ENCODE data around the gene TROAP.
"Not testable (repeated sequence)": the region's sequence is repeated elsewhere in the genome, so short reads cannot be mapped to it uniquely, and the experiment has no call there.

Gene TROAP, protein sequence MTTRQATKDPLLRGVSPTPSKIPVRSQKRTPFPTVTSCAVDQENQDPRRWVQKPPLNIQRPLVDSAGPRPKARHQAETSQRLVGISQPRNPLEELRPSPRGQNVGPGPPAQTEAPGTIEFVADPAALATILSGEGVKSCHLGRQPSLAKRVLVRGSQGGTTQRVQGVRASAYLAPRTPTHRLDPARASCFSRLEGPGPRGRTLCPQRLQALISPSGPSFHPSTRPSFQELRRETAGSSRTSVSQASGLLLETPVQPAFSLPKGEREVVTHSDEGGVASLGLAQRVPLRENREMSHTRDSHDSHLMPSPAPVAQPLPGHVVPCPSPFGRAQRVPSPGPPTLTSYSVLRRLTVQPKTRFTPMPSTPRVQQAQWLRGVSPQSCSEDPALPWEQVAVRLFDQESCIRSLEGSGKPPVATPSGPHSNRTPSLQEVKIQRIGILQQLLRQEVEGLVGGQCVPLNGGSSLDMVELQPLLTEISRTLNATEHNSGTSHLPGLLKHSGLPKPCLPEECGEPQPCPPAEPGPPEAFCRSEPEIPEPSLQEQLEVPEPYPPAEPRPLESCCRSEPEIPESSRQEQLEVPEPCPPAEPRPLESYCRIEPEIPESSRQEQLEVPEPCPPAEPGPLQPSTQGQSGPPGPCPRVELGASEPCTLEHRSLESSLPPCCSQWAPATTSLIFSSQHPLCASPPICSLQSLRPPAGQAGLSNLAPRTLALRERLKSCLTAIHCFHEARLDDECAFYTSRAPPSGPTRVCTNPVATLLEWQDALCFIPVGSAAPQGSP

GRCh38 chr12:49322708-49323523 is at the start of gene TROAP:
TROAP (plus strand) TSS chr12:49323255; CDS start chr12:49323609, 354 bp downstream.
- DNase-seq (ENCODE audit: low spot score) = peak; percentile 99

DNA sequence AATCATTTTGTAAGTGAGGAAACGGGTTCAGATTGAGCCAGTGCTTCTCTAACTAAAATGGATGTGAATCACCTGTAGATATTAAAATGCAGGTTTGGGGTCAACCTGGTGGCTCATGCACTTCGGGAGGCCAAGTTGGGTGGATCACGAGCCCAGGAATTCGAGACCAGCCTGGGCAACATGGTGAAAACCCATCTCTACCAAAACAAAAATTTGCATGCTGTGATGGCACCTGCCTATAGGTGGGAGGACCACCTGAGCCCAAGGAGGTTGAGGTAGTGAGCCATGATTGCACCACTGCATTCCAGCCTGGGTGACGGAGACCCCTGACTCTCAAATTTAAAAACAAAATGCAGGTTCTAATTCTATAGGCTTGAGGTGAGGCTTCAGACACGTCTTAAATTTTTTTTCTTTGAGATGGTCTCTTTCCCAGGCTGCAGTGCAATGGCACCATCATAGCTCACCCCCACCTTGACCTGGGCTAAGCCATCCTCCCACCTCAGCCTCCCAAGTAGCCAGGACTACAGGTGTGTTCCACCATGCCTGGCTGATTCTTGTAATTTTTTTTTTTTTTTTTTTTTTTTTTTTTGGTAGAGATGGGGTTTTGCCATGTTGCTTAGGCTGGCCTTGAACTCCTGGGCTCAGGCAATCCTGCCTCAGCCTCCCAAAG is 49.2 kb upstream of the TROAP start:
- DNase-seq (ENCODE audit: low spot score) = no peak

GRCh38 chr12:49274396-49275069 is 48.5 kb upstream of the TROAP start:
- DNase-seq (ENCODE audit: low spot score) = no peak

- no peak for DNase-seq (ENCODE audit: low spot score)
Observed at GRCh38 chr12:49276304-49277290, 46.5 kb upstream of the TROAP start.

- no peak for DNase-seq (ENCODE audit: low spot score)
Observed at GRCh38 chr12:49277466-49277865, 45.6 kb upstream of the TROAP start.

DNA sequence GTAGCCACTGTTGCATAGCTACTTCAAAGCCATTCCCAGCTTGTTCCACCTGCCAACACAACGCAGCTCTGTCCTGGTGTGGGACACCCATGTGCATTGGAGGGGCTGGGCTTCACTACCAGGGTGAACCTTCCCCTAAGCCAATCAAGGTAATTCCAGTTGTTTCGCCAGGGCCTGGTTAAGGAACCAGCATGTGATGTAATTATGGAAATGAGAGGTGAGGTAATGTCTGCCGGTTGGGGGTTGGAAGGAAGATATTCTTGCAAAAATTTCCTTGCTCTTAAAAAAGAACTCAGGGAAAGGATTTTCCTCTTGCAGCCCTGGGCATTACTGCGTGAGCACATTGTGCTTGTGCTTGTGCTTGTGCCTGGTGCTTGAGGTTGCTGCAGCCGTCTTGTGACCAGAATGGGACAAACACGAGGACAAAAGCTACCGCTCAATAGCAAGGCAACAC is 43.3 kb upstream of the TROAP start:
- DNase-seq (ENCODE audit: low spot score) = no peak

DNA sequence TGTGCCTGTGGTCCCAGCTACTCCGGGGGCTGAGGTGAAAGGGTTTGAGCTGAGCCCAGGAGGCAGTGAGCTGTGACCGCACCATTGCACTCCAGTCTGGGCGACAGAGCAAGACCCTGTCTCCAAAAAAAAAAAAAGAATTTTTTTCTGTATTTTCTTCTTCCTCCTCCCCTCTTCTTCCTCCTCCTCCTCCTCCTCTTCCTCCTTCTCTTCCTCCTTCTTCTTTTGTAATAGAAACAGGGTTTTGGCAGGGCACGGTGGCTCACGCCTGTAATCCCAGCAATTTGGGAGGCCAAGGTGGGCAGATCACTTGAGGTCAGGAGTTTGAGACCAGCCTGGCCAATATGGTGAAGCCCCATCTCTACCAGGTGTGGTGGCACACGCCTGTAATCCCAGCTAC is 42.5 kb upstream of the TROAP start:
- DNase-seq (ENCODE audit: low spot score) = not testable (repeated sequence)

DNA sequence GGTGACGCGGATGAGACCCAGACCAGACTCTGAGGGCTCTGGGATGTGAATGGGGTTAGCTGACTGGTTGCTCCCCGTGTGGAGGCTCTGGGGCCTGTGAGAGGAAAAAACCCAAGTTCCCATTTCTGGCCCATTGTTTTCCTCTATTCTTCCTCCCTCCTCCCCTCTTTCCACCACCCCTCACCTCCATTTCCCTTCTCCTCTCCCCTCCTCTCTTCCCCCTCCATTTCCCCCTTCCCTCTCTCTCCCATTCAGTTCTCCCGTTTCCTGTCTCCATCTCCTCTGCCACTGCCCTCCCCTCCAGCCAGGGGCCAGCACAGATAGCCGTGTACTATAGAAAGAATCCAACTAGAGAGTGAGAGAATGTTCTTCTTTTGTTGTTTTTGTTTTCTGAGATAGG is 40.8 kb upstream of the TROAP start:
- no peak for DNase-seq (ENCODE audit: low spot score)

GRCh38 chr12:49282740-49283375 is 40.2 kb upstream of the TROAP start:
- DNase-seq (ENCODE audit: low spot score) = not testable (repeated sequence)

DNA sequence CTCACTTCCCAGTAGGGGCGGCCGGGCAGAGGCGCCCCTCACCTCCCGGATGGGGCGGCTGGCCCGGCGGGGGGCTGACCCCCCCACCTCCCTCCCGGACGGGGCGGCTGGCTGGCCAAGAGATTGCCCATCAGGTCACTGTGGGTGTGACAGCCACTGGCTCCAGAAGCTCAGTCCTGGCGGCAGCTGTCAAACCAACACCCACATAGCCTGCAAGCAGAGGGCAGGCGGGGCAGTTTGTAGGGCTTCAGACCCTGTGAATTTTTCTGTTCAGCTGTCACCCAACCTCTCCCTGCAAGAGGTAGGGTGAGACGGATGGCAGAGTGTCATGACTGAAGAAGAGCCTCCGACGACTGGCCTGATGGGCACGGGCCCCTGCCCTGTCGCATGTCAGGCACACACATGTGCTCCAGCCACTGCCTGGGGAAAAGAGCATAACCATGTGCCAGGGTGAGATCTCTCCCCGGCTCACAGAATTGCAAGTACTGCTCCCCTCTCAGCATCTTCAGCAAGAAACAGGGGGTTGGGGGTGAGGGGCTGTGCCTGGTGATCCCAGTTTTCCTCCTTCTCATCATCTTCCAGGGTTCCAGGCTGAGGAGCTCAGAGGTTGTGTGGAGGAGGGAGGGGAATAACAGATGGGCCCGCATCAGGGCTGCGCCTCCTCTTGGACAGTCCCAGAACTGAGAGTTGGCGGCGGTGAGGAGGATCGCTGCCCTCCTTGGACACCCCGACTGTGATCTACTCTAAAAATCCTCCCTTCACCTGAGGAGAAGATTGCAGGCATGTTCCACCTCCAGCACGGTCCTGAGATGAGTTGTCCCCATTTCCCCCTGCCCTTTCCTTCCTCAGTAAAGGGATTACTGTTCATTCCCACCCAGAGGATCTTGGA is 39.3 kb upstream of the TROAP start:
- DNase-seq (ENCODE audit: low spot score) = no peak

DNA sequence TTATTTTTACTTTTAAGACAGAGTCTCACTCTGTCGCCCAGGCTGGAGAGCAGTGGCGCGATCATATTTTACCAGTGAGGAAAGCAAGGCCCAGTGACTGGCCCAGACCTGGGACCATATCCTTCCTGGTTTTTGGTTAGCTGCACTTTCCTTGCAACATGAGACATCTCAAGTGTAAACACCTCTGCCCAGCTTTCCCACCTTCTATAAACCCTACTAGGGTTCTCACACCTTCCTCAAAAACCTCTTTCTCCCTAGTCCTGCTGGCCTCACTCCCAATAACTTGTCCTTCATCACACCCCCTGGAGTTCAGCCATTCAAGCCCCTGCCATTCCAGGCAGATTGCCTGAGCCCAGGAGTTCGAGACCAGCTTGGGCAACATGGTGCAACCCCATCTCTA is 38.4 kb upstream of the TROAP start:
- DNase-seq (ENCODE audit: low spot score) = no peak

DNA sequence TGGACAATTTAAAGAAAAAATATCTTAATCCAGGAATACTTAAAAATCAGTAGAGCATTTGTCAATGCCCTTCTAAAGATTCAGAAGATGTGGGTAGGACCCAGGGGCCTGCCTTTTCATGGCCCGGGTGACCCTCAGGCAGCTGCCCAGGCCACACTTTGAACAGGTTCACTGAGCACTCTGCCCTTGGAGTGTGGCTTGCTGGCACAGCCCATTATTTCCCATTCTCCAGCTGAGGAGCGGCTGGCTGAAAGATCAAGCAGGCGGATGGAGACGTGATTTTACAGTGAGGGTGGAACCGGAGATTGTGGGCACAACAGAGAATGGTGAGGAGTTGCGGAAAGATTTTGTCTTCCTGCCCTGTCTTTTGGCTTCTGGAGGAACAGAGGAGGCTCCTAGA is 35.2 kb upstream of the TROAP start:
- no peak for DNase-seq (ENCODE audit: low spot score)

DNA sequence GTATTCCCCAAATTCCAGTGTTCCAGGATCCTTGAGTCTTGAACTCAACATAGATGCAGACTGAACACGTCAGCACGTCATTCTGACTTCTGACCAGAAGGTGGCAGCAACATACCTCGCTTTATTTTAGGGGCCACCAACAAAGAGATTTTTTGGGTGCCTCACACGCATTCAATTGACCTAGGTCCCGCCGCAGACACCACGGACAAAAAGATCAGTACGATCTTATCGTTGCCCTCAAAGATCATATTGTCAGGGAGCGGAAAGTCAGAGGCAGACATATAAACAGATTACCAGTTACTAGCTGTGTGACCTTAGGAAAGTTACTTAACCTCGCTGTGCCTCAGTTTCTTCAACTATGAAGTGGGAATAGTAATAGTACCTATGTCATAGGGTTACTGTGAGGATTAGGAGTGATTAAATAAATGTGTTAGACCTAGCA is 34.6 kb upstream of the TROAP start:
- peak; percentile 81 for DNase-seq (ENCODE audit: low spot score)

DNA sequence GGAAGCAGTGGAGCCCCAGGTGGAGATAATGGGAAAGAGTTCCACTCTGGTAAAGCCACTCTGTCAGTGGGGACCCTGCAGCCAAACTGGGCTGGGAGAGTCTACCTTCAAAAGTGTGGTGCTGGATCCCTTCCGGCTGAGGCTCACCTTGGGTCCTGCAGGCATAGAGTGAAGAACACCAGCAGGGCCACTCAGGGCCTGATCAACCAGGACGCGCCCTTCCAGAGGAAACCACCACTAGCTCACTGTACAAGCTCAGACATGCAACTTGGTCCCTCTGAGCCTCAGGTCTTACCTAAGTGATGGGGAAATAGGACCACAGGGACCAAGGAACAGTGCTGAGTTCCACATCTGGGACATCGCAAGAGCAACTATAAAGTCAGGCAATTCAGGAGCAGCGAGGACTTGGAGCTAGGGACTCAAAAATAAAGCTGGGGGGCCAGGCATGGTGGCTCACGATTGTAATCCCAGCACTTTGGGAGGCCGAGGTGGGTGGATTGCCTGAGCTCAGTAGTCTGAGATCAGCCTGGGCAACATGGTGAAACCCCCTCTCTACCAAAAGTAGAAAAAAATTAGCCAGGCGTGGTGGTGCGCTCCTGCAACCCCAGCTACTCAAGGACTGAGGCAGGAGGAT is 34.0 kb upstream of the TROAP start:
- DNase-seq (ENCODE audit: low spot score) = no peak

GRCh38 chr12:49292729-49293055 is 30.4 kb upstream of the TROAP start:
- DNase-seq (ENCODE audit: low spot score) = no peak

DNA sequence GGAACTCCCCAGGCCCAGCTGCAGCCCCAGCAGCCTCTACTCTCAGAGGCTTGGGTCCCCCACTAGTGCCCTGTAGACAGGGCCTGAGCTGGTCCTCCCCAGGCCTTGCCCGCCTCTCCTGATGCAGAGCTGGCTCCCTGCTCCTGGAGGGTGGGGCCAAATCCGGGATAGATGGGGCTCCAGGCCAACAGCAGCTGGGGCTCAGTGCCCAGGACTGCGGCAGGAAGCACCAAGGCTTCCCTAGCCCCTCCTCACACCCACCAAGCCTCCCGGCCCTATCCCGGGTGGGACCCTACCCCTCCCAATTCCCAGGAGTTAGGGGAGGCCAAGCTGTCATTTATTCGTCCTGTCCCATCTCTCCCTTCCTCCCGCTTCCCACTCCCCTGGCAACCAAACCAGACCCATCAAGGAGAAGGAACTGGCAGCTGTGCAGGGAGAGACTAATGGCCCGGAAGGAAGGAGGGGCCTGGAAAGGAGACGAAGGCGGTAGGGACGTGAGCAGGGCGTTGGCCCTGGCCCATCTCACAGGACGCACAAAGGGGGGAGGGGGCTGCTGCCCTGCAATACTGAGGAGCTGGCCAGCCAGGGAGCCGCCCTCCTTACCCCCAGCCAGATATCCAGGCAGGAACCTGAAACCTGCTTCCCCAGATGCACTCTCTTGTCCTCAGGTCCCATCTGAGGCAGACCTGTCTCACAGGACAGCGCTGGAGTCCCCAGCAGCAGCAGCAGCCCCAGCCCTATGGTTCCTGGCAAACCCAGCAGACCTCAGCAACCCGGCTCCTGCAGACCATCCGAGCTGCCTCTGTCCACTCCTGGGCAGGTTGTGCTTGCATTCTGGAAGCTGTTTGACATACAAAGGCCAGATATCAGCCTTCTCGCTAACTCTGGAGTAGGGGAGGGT is 29.7 kb upstream of the TROAP start:
- DNase-seq (ENCODE audit: low spot score) = no peak

Data from CD4-positive, alpha-beta T cell treated with Interleukin-2 at 100 ng/mL for 4 hours (primary cell).